Dermis blood vessel endothelial cell (primary cell): ENCODE data around the gene DAGLA. TPM values are rescaled to one million over a fixed set of nuclear protein-coding genes. Genes with fewer than 3 reads are reported as not detected.

Source experiments
- DNase-seq: peaks from one replicate; pipeline ENCODE4 v3.0.0; 2010
- total RNA-seq: library from RNA; depleted of rRNA; stranded (reverse); fragments of >200 nt; gene quantifications from 2 replicates; pipeline ENCODE4 v1.2.3, GENCODE V29; 2014

Gene DAGLA
- total RNA-seq, 1 donor from 2014 or later, result 4.4 TPM

GRCh38 chr11:61768376-61769076 lies 88.3 kb downstream of the DAGLA start:
- no peak for DNase-seq

GRCh38 chr11:61769169-61769920 lies 89.2 kb downstream of the DAGLA start:
- DNase-seq, result no peak

- DNase-seq, result no peak
Observed at GRCh38 chr11:61769946-61770683, 89.9 kb downstream of the DAGLA start.

- no peak for DNase-seq
Observed at GRCh38 chr11:61771195-61771894, 91.2 kb downstream of the DAGLA start.

- no peak for DNase-seq
Observed at GRCh38 chr11:61771985-61772455, 91.8 kb downstream of the DAGLA start.

- no peak for DNase-seq
Observed at GRCh38 chr11:61773356-61773755, 93.2 kb downstream of the DAGLA start.

- DNase-seq, result no peak
Observed at GRCh38 chr11:61773809-61774208, 93.6 kb downstream of the DAGLA start.

GRCh38 chr11:61774411-61774810 lies 94.2 kb downstream of the DAGLA start:
- DNase-seq, result no peak

GRCh38 chr11:61775106-61775505 lies 94.9 kb downstream of the DAGLA start:
- DNase-seq, result no peak

- no peak for DNase-seq
Observed at GRCh38 chr11:61775606-61776554, 95.7 kb downstream of the DAGLA start.

GRCh38 chr11:61776561-61777075 lies 96.4 kb downstream of the DAGLA start:
- DNase-seq, result peak; percentile 80

GRCh38 chr11:61777234-61778090 lies 97.3 kb downstream of the DAGLA start:
- DNase-seq, result peak; percentile 42

GRCh38 chr11:61778357-61778886 lies 98.2 kb downstream of the DAGLA start:
- DNase-seq, result no peak

- no peak for DNase-seq
Observed at GRCh38 chr11:61778920-61779650, 98.9 kb downstream of the DAGLA start.

GRCh38 chr11:61779666-61780525 lies 99.7 kb downstream of the DAGLA start:
- no peak for DNase-seq

GRCh38 chr11:61780581-61781162 lies 100.5 kb downstream of the DAGLA start:
- DNase-seq, result no peak

GRCh38 chr11:61781585-61781984 lies 101.4 kb downstream of the DAGLA start:
- DNase-seq, result no peak

- no peak for DNase-seq
Observed at GRCh38 chr11:61782299-61782698, 102.1 kb downstream of the DAGLA start.
